Activated gamma-delta T cell treated with Interleukin-2 at 50 U/mL for 16 hours (primary cell): Measurements from ENCODE around the gene ZNF385B.

Experiments used
- DNase-seq: peaks from one replicate; pipeline ENCODE4 v3.0.0-alpha.2; 2020

The ZNF385B gene

DNA sequence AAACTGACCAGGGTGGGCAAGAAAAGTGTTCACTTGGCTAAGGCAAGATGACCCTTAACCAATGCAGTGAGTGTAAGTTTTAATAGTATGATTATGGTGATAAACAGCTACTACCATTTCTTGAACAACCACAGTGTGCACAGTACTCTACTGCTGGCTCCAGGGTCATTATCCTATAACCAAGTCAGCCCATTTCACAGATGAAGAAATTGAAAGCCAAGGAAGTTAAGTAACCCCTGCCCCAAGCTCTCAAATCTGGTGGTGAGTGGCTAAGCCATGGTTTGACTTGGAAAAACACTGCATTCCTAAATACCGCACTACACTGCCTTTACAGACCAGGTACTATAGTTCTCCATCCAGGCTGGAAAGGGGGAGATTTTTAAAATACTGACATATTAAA lies 5.7 kb downstream of the ZNF385B start:
- DNase-seq: no peak

DNA sequence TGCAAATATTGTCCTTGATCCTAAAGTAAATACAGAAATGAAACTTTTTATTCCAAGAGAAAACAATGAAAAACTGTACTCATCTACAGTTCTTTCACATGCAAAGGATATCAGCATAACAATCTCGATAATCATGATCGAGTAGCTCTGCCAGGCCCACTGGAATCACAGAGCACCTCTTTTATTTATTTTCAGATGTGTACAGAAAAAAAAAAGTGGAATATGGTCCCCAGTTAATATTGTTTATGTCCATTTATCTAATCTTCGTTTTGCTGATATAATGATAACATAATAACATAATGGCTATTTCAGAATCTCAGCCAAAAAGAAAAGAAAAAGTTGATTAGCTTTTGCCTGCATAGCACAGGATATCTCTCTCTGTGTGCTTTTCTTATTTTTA lies 6.5 kb downstream of the ZNF385B start:
- DNase-seq: no peak

GRCh38 chr2:179853108-179853507 lies 8.3 kb downstream of the ZNF385B start:
- DNase-seq: no peak

GRCh38 chr2:179850188-179850587 lies 11.2 kb downstream of the ZNF385B start:
- no peak for DNase-seq

DNA sequence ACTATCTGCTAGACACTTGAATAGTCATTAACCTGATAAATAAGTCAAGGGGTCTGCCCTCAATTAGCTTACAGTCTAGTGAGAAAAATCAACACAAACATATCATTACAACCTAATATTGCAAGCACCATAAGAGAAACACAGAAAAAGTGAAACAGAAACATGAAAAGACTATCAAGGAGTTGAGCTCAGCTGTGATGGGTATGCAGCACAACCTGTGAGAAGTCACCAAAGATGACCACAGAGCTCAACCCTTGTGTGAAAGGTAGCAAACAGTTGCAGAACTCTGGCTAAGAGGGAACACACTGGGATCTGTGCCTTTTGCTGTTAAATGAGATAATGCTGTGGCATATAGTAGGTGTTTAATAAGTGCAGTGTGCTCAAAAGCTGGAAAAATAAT lies 11.7 kb downstream of the ZNF385B start:
- DNase-seq: no peak

GRCh38 chr2:179843541-179843940 lies 17.9 kb downstream of the ZNF385B start:
- DNase-seq: no peak

DNA sequence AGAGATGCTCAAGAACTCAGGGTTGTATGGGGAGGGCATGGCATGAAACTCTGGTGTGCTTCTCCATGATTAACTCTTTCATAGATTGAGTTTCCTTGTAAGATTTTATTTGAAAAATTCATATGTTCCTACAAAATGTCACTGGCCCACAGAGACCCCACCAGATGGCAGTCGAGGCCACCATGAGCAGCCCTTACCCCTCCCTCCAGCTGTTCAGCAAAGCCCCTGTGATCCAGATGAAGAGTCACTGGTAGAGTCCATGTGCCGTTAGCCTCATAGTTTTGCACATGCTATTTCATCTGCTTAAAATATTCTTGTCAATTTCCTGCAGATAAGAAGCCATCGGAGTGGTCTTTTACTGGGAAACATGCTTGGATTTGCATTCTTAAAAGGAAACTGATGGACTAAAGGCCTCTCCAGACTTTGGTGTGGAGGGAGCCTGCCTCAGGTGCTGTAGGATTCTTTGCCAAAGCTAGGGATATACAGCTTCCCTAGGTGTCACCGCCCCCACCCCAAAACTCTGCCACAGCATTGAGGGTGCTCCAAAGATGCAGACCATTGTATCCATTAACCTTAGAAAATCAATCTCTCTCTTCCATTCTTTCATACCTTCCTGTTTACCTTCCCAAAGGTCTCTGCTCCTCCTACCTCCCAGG lies 18.8 kb downstream of the ZNF385B start:
- no peak for DNase-seq

DNA sequence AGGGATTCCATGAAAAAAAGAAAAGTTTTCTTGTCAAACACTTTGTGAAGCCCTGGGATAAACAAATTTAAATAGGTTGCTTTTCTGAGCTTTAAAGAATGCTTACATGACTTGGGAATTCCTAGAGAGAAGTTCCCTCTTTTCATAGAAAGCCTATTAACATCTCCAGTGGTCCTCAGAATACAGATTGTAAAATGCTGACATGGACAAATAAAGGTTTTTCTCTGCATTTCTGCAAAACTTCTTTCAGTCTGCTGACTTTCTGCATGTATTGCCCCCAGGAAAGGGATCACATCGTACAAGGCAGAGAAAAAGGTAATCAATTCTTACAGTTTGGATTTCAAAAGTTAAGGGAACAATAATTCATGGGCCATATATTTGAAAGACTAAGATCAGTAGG lies 20.6 kb downstream of the ZNF385B start:
- DNase-seq: no peak

DNA sequence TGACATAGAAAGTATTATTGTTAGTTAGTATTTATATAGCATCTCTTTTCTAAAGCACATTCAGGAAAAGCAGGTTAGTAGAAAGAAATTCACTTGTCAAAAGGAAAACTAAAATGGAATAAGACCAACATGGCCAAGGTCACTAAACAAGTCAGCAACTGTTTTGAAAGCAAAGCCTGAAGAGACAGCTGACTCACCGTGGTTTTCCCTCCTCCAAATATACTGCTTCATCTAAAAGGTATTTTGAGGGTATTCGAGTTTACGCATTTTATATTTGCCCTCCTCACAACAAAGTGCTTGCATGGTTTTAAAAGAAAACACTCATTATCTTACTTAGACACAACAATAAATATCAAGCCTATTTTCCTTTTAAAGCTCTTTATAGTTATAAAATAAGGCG lies 24.0 kb downstream of the ZNF385B start:
- DNase-seq: no peak

GRCh38 chr2:179830043-179830787 lies 31.2 kb downstream of the ZNF385B start:
- no peak for DNase-seq

DNA sequence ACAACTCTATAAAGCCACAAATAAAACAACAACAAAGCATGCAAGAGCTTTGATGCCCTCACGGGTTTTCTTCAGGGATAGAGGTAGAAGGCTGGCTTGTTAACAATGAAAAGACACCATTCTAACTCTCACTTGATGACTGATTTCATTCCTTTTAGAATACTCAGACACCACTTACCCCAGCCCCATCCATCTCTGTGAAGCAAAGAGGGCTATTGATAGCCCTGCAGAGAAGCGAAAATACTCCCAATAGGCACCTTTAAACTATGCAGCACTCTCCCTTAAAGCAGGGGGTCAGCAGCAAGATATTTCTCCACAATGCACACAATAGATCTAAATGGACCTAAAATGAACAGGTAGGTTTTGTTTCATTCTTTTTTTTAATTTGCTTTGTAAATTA lies 35.1 kb downstream of the ZNF385B start:
- DNase-seq: no peak

GRCh38 chr2:179825494-179825893 lies 35.9 kb downstream of the ZNF385B start:
- no peak for DNase-seq

- DNase-seq: no peak
Measured at GRCh38 chr2:179824961-179825360, 36.5 kb downstream of the ZNF385B start.

DNA sequence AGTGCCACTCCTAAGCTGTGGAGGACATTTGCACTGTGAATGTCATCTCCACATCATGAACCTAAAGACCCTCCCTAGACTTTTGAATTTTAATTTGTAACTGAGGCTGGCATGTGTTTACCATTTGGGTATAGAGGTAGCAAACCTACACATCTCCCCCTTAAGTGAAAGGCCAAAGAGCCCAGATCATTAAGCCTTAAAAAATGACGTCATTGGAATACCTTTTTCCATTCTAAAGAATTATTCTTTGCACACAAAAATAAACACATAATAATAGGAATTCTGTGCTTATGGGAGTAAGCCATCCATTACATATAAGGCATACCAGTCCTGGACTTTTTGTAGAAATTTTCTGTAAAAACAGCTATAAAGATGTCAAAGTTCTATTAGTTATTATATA lies 38.9 kb downstream of the ZNF385B start:
- no peak for DNase-seq

DNA sequence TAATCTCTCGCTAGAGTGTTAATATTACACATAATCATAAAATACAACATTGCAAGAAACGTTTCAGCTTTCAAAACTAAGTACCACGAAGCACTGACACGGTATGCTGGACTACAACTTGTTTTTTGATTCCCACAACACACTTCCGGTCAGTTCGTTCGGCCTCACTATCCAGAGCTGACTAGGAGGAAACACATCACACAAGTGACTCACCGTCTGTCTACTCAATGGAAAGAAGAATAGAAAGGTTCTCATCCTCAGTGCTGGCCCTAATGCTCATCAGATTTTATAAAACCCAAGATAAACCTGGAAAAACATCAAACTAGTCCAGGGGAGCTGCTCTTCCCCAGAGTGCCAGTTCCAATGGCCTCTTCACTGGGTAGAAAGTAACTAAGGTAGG lies 42.9 kb downstream of the ZNF385B start:
- DNase-seq: no peak

GRCh38 chr2:179817181-179817841 lies 44.1 kb downstream of the ZNF385B start:
- DNase-seq: no peak

DNA sequence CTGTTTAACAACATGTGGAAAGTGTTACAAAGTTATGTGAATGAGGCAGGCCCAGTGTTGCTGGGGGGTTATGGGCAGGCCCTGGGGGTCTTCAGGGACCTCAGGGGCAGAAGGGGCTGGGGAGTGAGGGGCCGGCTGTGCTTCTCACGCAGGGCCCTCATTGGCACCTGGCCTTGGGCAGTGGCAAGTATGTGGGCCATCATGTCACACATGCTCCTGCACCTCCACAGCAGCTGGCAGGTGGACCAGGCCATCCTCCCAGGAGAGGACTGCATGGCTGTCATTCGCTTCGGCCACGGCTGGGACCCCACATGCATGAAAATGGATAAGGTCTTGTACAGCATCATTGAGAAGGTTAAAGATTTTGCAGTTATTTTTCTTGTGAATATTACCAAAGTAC lies 47.4 kb downstream of the ZNF385B start:
- no peak for DNase-seq

GRCh38 chr2:179812501-179812900 lies 48.9 kb downstream of the ZNF385B start:
- DNase-seq: no peak

GRCh38 chr2:179811042-179811441 lies 50.4 kb downstream of the ZNF385B start:
- DNase-seq: no peak

- DNase-seq: no peak
Measured at GRCh38 chr2:179809606-179810005, 51.8 kb downstream of the ZNF385B start.

- no peak for DNase-seq
Measured at GRCh38 chr2:179805001-179805400, 56.4 kb downstream of the ZNF385B start.

DNA sequence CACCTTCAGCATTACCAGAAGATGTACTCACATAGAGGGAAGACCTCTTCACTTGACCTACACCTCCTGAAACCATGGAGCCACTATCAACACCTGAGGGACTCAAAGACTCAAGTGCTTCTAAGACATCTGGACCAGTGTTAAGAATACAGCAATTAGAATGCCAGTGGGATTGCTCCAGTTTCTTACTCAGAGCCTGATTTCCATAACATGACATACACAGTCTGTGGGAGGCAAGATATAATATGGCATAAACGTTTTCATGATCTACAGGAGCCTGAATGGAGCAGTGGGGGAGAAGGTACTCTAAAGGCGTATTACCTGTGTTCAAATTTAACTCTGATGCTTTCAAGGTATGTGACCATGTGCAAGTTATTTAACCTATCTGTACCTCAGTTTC lies 57.2 kb downstream of the ZNF385B start:
- DNase-seq: no peak

DNA sequence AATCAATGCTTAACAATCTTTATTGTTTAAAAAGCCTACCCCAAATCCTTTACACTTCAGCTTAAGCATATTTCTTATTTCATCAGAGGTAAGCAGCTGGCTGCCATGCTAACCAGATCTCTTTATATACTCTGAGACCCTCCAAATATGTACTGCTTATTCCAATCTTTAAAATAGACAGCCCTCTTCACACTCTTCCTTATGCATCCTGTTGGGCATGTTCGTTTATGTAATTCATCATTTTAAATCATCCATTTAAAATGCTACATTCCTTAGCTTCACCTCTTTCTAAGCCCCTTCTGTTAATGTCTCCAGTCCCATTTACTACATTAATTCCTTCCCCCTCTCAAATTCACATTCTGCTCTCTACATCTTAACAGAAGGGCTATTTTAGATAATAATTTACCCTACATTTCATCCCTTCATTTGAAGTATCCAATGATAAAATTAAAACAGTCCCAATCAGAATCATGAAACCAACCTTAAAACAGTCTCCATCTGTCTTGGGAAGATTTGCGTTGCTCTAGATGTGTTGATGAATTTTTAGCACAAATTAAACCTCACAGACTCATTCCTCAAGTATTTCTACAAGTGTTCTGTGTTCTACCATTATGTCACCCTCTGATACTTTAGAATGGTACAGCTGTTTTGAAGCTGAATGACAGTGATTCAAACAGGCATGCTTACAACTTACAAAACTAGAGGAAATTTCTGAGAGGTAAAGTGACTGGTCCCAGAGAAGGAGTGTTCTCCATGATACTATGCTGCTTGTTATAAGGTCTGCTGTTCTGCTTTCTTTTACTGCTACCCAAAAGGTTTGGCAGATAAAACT lies 59.1 kb downstream of the ZNF385B start:
- no peak for DNase-seq
